GM23338 (cell line): ENCODE measurements around the gene KCNH4.

Source experiments
- CREB1 ChIP-seq: fragments of 250-450 bp; sonication (Bioruptor Pico); IDR thresholded peaks from 2 replicates; pipeline ENCODE4 v1.5.0; 2020; ENCODE audit warnings: low read depth, mild to moderate bottlenecking, moderate library complexity
- CTCF ChIP-seq, 2 experiments: fragments of 200-600 bp in 1 of 2; sonication (generic) in 1 of 2; conservative IDR thresholded peaks; 2 replicates each; pipeline versions ENCODE4 v1.5.1 to v1.6.1; 2016 to 2017; ENCODE audit warnings: antibody characterized with exemption in 2 of 2, low read depth in 2 of 2, mild to moderate bottlenecking in 2 of 2, moderate library complexity in 1 of 2
- EZH2phosphoT487 ChIP-seq: fragments of 200-600 bp; sonication (generic); IDR thresholded peaks from one replicate; pipeline ENCODE4 v1.8.1; 2018; ENCODE audit warnings: antibody characterized with exemption; ENCODE audit not compliant: unreplicated experiment
- POLR2AphosphoS5 ChIP-seq: IDR thresholded peaks from 2 replicates; pipeline ENCODE4 v1.6.1; 2016; ENCODE audit warnings: antibody characterized with exemption, low read depth
- REST ChIP-seq: IDR thresholded peaks from one replicate; pipeline ENCODE4 v1.6.1; 2018; ENCODE audit warnings: antibody characterized with exemption; ENCODE audit not compliant: unreplicated experiment

GRCh38 chr17:42111265-42111636 lies 69.7 kb downstream of the KCNH4 start:
- TF ChIP-seq CTCF (conservative IDR thresholded peaks at IDR 0.05; ENCODE audit: low read depth in 2 of 2): no peak
- no peak for TF ChIP-seq REST
- TF ChIP-seq EZH2phosphoT487: no peak
- no peak for TF ChIP-seq CREB1 (CRISPR knock-in tag)
- TF ChIP-seq POLR2AphosphoS5: no peak
